Neutrophil (primary cell): ENCODE measurements around the gene ITPKB.

Experiments
- H3K27ac ChIP-seq: fragments of 200-600 bp; sonication (generic); 2 replicates; pipeline ENCODE4 v1.5.1; 2016; ENCODE audit warnings: mild to moderate bottlenecking, moderate library complexity
- H3K27me3 ChIP-seq: fragments of 200-600 bp; sonication (generic); 2 replicates; pipeline ENCODE4 v1.6.0; 2016; ENCODE audit warnings: mild to moderate bottlenecking
- H3K36me3 ChIP-seq: fragments of 200-600 bp; sonication (generic); 2 replicates; pipeline ENCODE4 v1.5.1; 2017
- H3K4me1 ChIP-seq, 2 experiments: fragments of 200-600 bp in 1 of 2; sonication (generic) in 1 of 2; 1 replicate in 1 of 2; 2 replicates in 1 of 2; pipeline versions ENCODE4 v1.5.1 to v1.6.1; 2013 to 2016; ENCODE audit warnings: low read depth in 1 of 2, low read length in 1 of 2, mild to moderate bottlenecking in 1 of 2, moderate library complexity in 1 of 2; ENCODE audit not compliant: control insufficient read depth in 1 of 2, insufficient read depth in 1 of 2
- H3K4me3 ChIP-seq, 2 experiments: fragments of 200-600 bp in 1 of 2; sonication (generic) in 1 of 2; 1 replicate in 1 of 2; 2 replicates in 1 of 2; pipeline ENCODE4 v1.5.1; 2013 to 2016; ENCODE audit warnings: low read depth in 1 of 2, low read length in 1 of 2, mild to moderate bottlenecking in 1 of 2, moderate library complexity in 1 of 2
- H3K9me3 ChIP-seq: fragments of 200-600 bp; sonication (generic); 2 replicates; pipeline ENCODE4 v1.5.1; 2016
- CTCF ChIP-seq: fragments of 200-600 bp; sonication (generic); IDR thresholded peaks from 2 replicates; pipeline ENCODE4 v1.5.1; 2016; ENCODE audit warnings: antibody characterized with exemption

Gene ITPKB

GRCh38 chr1:226598455-226598849, 140.6 kb downstream of the ITPKB start:
- Histone ChIP-seq H3K4me1 (no peaks in the 10 kb centered on the region), H3K27me3 (peaks cover 15% of the 10 kb centered on the region), H3K9me3 (no peaks in the 10 kb centered on the region), H3K36me3 (no peaks in the 10 kb centered on the region), H3K27ac (no peak overlapping the region), H3K4me3 (no peak overlapping the region)
- TF ChIP-seq CTCF: no peak

- Histone ChIP-seq H3K36me3 (no peaks in the 10 kb centered on the region), H3K27ac (no peak overlapping the region), H3K9me3 (no peaks in the 10 kb centered on the region), H3K27me3 (peaks cover 15% of the 10 kb centered on the region), H3K4me1 (no peaks in the 10 kb centered on the region), H3K4me3 (no peak overlapping the region)
- no peak for TF ChIP-seq CTCF
Observed at GRCh38 chr1:226597616-226598454, 141.2 kb downstream of the ITPKB start.

GRCh38 chr1:226596531-226597165, 142.4 kb downstream of the ITPKB start:
- Histone ChIP-seq H3K36me3 (no peaks in the 10 kb centered on the region), H3K4me3 (no peak overlapping the region), H3K27me3 (peaks cover 15% of the 10 kb centered on the region), H3K27ac (no peak overlapping the region), H3K9me3 (no peaks in the 10 kb centered on the region), H3K4me1 (no peaks in the 10 kb centered on the region)
- TF ChIP-seq CTCF: no peak

- H3K27me3 ChIP-seq: peaks cover 11% of the 10 kb centered on the region
Observed at GRCh38 chr1:226593541-226593940, 145.5 kb downstream of the ITPKB start.

GRCh38 chr1:226590614-226591013, 148.5 kb downstream of the ITPKB start:
- no peak overlapping the region for H3K27ac ChIP-seq
- no peaks in the 10 kb centered on the region for H3K9me3 ChIP-seq
- H3K27me3 ChIP-seq: no peaks in the 10 kb centered on the region
- H3K4me3 ChIP-seq: no peak overlapping the region
- no peaks in the 10 kb centered on the region for H3K36me3 ChIP-seq
- TF ChIP-seq CTCF: no peak
- no peaks in the 10 kb centered on the region for H3K4me1 ChIP-seq

More at GRCh38 chr1:226593541-226593940, 145.5 kb downstream of the ITPKB start:
- no peak overlapping the region for H3K27ac ChIP-seq
- no peaks in the 10 kb centered on the region for H3K9me3 ChIP-seq
- H3K4me1 ChIP-seq: no peaks in the 10 kb centered on the region
- TF ChIP-seq CTCF: no peak
- no peaks in the 10 kb centered on the region for H3K36me3 ChIP-seq
- H3K4me3 ChIP-seq: no peak overlapping the region
